TTC549 (cell line): ENCODE results near the gene TIGD2.
A peak's percentile ranks its signal among the peaks of the same experiment; 100 is the strongest.
"Not testable (repeated sequence)": the region's sequence is repeated elsewhere in the genome, so short reads cannot be mapped to it uniquely, and the experiment has no call there.

ENCODE experiments used
- FAIRE-seq: peaks from 2 replicates; lab custom pipeline; 2012; peaks lifted over from hg19 to GRCh38; lab: Jason Lieb, UNC

TIGD2 gene

DNA sequence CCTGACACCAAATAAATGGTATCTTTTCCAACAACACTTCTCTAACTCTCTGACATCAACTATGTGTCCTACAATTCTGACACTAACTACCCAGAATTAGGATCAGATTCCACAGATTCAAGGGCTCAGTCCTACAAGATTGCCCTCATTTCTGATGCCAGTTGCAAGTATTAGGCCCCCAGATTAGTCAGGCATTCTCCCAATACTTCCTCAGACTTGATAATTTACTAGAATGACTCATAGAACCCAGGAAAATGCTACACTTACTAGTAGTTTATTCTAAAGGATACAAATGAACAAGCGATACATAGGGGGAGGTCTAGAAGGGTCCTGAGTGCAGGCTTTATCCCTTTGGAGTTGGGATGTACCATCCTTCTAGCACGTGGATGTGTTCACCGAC lies 8.5 kb downstream of the TIGD2 start:
- FAIRE-seq, result no peak

DNA sequence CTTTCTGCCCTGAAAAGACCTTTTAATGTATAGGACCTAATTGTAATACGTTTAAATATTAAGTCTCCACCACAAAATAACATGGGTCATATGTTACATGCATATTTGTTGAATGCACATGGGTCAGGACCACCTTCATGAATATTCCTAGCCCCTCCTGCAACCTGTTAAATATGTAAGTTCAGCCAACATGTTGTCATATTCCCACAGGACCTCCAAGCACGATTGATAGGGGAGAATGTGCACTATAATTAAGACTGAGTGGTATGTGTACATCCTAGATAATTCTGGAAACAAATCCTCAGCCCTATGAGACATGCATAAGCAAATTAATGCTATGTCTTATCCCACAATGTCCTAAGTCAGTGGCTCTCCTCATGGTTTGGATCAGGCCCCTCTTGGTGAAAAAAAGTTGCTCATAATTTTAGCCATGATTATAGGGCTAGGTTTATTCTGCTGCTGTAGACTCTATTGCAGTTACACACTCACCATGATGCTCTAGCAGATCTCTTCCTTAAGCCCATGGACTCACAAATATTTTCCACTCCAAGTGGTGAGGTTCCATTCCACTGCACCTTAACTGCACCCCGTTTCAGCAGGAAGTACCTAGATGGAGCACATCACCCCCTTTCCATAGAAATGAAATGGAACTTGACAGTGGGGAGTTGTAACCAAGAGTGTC lies 10.2 kb downstream of the TIGD2 start:
- FAIRE-seq, result no peak

DNA sequence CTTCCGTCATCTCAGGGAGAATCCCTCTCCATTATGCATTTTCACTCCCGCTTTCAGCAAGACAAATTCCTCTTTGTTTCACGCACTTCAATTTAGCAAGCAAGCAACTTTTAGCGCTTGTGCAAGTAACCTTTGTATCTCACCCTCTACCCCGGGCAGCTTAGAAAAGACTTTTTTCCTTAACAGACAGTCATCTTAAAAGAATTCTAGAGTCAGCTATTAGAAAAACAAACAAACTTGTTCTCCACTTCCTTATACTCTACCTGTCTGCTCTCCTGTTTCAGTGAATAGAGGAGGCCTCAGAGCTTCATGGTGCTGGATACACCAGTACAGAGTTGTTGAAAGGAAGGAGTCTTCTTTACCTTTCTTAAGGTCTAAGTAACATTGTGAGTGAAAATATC lies 12.1 kb downstream of the TIGD2 start:
- no peak for FAIRE-seq

DNA sequence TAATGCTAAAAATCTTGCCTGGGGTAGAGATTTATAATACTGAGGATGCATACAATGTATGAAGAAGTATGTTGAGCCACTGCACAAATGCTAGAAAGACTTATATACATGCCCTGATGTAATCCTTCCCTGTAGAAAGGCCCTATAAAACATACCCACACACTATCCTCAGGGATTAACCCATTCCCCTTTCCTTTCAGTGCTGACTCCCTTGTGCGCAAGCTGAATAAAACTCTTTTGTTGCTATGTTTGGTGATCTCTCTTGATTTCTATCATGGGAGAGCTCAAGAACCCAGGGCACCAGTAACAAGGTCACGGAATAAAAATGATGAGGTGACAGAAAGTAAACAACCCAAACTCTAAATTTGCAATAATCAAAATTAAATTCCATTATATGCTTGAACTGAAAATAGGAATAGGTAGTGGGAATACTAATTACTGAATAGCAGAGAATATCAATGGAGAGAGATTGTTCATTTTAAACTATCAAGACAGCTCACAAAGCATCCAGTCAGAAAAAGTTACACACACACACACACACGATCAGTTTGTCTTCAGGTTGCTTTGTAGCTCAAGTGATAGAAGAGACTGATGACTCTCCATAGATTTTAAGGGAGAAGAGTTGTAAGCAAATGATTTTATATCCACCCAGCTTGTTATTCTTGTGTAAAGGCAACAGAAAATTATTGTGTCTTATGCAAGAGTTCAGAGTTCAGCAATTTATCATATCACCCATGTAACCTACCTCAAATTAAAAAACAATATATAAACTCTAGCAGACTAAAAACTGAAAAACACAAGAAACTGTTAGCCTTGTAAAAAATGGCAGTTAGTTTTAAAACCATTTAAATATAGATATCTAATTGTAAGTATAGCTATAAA lies 14.8 kb downstream of the TIGD2 start:
- FAIRE-seq, result peak; percentile 15

DNA sequence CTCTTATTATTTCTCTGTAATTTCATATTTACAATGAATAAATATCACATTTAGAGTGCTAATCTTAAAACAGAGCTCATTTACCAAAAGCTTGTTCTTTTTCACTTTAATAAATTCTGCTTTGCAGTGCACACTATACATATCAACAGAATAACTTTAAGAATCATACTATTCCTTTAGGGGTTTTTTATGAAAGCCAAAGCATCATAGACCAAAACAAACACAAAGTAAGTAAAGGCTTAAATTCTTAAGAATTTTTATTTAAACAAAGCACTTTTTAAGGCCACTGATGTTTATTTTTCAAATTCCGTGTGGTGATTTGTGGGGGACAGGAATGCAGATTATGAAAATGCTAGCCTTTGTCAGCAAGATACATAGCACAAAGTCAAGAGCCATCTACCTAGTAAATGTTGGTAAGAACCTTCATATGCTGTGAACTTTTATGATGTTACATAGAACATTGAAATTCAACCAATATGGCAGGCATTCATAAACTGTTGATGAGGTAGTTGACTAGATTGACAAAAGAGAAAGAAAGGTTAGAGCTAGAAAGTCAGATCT lies 17.8 kb downstream of the TIGD2 start:
- no peak for FAIRE-seq

DNA sequence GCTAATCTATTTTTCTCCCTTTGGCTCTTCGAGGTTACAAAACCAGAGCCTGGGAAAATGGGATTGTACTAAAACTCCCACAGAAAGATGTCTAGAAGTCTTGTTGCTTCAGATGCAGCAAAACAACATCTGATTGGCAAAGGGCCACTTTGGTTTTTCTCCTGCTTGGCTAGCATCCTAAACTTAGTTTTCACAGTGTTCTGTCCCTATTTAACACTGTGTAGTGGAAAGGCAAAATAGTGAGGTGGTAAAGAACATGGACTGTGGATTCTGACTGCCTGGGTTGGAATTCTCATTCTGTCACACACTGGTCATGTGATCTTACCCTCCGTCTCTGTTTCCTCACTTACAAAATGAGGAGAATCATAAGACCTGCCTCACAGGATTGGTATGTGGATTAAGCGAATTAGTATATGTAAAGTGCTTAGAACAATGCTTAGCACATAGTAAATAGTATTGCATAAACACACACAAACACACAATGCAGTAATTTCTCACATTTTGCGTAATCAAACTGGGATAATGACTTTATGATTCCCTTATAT lies 23.5 kb downstream of the TIGD2 start:
- FAIRE-seq, result no peak

DNA sequence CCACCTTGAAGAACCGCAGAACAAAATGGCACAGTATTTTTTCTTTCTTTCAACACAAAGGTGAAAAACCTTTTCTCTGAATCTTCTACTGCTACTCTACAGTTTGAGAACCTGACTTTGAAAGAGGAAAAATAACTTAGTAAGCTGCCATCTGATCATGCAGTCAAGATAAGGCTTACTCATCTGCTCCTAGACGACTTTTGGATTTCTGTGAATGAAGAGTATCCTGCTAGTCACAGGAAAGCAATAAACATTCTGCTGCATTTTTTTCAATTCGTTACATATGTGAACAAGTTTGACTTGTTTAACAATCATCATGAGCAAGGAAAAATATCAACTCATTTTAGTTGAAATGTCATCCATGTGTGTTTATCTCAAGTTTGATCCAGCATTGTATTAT lies 25.2 kb downstream of the TIGD2 start:
- FAIRE-seq, result no peak

DNA sequence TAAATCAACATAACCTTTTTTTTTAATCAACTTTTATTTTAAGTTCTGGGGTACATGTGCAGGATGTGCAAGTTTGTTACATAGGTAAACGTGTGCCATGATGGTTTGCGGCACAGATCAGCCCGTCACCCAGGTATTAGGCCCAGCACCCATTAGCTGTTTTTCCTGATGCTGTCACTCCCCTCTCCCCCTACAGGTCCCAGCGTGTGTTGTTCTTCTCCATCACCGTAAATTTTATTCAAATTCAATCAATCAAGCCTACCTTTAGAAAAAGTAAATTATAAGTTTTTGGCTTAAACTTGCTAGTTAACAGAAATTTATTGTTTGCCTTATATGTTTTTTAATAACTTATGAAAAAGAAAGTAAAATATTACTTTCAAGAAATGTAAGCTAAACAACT lies 25.9 kb downstream of the TIGD2 start:
- FAIRE-seq, result no peak

DNA sequence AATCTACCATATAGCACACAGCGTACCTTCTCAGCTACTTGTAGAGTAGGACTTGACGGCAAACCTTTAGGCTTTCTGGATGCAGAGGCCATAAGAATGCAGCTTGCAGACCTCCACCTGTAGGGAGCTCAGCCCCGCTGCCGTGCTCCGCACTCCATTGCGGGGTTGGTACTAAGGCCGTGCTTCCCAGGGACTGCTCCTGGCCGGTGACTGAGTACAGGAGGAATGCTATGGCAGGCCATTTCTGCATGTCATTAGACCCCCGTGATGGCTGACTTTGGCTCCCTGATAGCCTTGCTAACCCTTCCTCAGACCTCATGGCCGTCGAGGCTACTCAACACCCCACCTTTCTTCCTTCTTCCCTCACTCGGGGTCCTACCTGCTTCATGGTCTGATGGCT lies 26.4 kb downstream of the TIGD2 start:
- FAIRE-seq, result no peak

DNA sequence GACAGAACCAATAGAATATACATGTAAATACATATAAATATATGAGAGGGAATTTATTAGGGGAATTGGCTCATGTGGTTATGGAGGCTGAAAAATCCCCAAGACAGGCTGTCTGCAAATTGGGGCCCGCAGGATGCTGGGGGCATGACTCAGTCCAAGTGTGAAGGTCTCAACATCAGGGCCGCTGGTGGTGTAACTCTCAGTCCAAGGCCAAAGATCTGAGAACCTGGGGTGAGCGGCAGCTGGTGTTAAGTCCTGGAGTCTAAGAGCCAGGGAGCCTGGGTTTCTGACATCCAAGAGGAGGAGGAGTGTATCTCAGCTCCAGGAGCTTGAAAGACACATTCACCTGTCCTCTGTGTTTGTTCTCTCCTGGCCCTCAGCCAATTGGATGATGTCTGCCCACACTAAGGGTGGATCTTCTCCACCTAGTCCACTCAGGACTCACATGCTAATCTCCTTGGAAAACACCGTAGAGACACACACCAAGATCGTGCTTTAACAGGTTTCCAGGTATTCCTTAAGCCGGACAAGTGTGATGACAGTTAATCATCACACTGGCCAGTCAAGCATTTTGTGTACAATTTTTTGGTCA lies 28.9 kb downstream of the TIGD2 start:
- no peak for FAIRE-seq

DNA sequence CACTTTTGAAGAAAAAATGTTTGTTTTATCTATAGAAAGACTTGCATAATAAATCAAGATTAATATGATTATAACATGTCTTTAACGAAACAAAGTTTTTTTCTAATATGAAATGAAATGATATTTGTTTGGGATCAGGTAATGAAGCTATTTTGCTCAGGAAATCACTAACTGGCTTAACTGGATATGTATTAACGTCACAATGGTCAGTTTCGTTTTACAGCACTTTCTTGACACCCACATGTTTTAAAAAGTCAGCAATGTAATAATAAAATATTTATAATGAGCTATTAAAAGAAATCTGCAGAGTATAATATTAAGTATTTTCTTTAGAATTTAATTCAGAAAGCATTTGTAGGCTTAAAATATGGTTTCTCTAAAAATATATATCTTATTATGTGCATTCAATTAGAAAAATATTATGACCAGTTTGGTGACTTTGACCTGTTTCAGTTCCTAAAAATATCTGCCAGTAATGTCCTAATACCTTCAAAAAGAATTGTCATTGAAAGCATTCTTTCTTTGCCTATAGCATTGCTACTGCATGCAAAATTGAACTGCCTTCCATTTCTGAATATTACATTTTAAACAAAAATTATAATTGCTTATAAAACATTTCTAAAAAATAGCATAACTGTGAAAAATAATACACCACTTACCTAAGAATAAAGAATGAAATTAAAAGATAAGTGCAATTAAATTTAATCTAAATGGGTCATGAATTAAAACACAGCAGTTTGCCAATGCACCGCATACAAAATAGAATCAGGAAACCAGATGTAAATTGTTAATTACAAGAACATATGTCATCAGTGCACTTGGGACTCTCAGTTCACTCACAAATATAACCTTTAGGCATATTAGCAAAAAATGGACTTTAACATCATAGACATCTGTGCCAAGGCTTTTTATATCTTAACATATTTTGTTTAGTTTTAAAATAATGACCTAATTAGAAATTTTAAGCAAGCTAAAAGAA lies 31.6 kb downstream of the TIGD2 start:
- no peak for FAIRE-seq

DNA sequence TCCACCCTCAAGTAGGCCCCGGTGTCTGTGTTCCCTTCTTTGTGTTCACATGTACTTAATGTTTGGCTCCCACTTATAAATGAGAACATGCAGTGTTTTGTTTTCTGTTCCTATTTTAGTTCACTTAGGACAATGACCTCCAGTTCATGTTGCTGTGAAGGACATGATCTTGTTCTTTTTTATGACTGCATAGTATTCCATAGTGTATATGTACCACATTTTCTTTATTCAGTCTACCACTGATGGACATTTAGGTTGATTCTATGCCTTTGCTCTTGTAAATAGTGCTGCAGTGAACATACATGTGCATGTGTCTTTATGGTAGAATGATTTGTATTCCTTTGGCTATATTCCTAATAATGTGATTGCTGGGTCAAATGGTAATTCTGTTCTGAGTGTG lies 33.3 kb downstream of the TIGD2 start:
- FAIRE-seq, result not testable (repeated sequence)

DNA sequence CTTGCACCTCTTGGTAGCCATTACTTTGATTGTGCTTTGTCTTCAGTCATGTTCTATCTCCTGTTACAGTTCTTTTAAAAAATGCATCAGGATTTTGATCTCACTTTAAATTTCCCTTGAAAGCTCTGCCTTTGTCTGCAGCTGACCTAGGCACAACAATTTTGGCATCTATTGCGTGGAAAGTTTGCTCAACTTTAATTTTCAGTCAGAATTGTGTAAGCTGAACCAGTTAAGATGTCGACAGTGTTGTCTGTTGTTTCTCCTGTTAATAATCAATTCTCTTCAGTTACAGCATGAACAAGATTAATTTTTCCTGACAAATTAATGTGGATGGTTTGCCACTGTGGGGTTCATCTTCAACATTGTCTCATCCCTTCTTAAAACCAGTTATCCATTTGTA lies 34.9 kb downstream of the TIGD2 start:
- FAIRE-seq, result no peak

DNA sequence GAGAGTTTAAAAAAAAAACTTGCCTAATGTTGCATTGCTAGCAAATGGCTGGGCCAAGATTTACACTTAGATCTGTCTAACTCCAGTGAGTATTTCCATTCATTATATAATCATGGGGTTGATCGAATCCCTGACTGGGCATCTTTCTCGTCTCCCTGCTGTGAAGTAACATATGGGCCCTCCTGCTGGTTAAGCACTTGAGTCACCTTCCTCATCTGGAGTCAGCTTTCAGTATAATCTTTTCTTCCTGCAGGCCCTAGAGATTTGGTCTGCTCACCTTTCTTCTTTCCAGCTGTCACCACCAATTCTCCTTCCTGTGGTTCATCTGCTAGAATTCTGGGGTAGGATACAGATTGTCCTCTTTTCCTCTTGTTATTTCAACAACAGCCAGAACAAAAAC lies 41.6 kb downstream of the TIGD2 start:
- no peak for FAIRE-seq

DNA sequence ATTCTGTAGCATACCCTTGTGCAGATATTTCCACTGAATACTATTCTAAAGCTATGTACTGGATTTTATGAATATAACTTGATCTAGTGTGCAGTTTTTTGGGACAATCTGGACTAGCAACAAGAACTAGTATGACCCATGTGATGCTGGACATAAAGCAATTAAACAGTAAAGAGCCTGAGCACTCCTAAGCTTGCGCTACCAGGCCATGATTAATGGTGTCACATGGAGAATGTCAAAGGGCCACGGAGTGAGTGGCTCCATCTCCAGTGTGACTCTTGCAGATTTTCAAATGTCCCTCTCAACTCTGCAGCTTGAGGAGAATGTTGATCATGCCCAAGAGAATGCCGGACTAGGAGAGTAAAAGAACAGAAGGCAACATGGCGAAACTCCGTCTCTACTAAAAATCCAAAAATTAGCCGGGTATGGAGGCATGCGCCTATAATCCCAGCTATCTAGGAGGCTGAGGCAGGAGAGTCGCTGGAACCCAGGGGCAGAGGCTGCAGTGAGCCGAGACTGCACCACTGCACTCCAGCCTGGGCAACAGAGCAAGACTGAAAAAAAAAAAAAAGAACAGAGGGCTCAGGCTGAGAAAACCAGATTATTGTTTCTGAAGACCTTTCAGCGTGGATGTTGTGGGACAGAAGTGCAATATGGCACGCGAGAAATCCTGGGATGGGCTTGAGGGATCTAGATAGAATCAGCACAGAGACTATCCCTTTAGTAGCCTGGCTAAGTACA lies 45.0 kb downstream of the TIGD2 start:
- no peak for FAIRE-seq

DNA sequence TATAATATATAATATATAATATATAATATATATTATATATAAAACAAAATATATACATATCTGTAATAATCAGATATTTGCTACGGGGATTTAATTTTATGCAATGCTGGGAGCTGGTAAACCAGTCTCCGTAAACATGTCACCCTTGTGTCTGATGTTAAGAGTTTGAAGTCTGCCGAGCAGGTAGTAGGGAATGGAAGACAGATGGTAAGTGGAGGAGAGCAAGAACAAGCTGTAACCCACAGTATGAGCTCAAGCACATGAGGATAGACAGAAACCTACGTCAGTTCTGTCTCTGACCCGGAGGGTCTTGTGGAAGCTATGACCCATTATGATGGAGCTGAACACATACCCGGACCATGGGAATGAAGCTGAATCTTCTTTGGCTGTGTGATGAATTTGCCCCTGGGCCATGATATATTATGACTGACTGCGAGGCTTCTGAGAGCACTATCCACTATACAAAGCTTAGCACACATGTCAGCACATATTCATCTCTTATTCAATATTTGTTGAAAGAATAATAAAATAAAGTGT lies 46.2 kb downstream of the TIGD2 start:
- FAIRE-seq, result no peak

DNA sequence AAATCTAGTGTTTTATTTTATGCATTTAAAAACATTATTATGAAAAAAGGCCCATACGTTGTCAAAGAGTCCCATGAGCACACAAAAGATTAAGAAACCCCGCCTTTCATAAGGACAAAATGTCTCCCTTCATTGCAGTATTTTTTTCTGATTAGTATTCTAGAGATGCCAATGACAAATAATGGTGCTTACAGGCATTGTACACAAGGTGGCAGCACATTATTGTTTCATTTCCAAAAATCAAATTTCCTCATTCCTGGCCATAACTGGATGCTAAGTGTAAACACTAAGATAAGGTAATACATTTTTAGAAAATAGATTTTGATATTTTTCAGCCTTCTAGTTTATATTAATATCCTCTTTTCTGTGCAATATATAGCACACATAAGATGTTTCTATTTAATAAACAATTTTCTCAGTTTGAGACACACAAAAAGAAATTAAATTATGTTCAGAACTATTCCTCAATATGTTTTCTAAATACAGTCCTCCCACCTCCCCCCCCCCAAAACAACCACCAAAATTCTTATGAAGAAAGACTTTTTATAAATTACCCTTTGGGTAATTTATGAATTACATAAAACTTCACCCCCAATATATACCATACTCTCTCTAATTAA lies 47.7 kb downstream of the TIGD2 start:
- peak; percentile 86 for FAIRE-seq

DNA sequence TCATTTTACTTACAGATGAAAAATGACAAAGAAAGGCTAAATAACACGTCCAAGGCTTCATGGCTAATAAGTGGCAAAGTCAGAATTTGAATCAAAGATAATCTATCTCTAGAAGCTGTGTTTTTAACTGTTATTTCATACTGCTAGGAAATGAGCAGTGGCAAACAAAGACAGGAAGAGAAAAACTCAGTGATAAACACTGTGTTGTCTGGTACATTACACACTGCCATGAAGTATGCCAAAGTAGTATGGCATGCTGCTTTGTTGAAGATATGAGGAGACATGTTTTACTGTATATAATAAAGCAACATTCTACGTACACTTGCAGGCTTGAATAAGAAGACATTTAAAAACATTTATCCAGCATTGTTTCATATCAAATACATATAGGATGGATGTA lies 49.5 kb downstream of the TIGD2 start:
- FAIRE-seq, result no peak

DNA sequence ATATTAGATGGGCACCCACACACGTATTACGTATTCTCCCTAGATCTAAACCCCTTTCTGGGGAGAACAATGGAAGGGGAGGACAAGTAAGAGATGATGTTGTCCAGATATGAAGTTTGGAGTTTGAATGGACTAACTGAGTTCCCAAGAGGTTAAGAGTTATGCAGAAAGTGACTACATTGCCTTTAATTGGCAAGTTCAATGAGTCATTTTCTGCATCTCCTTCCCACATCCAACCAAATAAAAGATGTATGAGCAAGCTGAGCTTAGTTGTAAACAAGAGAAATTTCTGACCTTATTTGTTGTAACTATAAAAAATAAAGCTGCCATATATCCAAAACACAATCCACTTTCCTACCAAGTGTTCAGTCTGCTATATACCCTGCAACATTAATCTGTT lies 50.5 kb downstream of the TIGD2 start:
- no peak for FAIRE-seq

DNA sequence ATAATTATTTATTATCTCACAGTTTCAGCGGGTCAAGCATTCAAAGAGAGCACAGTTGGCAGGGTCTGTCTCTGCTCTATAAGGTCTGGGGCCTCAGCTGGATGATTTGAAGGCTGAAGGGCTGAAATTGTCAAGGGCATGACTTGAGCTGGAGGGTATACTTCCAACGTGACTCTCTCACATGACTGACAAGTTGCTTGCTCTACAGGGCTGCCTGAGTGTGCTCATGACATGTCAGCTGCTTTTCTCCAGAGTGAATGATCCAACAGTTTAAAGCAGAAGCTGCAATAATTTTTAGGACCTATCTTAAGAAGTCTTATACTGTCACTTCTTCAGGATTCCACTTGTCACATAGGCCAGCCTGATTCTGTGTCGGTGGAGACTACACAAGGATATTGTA lies 51.2 kb downstream of the TIGD2 start:
- no peak for FAIRE-seq
